MM.1S (cell line): Measurements from ENCODE around the gene DPH2.

ENCODE experiments used
- DNase-seq: peaks from one replicate; pipeline ENCODE4 v3.0.0-alpha.2; 2015
- H2AFZ ChIP-seq: fragments of 300-600 bp; sonication (generic); 2 replicates; pipeline ENCODE4 v1.6.0; 2016; ENCODE audit warnings: antibody characterized with exemption, low read length
- H3F3A ChIP-seq: fragments of 300-600 bp; sonication (generic); 2 replicates; pipeline ENCODE4 v1.6.1; 2016; ENCODE audit warnings: mild to moderate bottlenecking, antibody characterized with exemption, low read length, moderate library complexity, mixed read lengths; ENCODE audit not compliant: insufficient read depth
- H3K27ac ChIP-seq: fragments of 300-600 bp; sonication (generic); 2 replicates; pipeline ENCODE4 v1.5.1; 2016; ENCODE audit warnings: mild to moderate bottlenecking, low read length
- H3K27me3 ChIP-seq: fragments of 300-600 bp; sonication (generic); replicated peaks from 2 replicates; pipeline ENCODE4 v1.6.0; 2016; ENCODE audit warnings: low read length; ENCODE audit not compliant: insufficient read depth
- H3K36me3 ChIP-seq: fragments of 300-600 bp; sonication (generic); replicated peaks from 2 replicates; pipeline ENCODE4 v1.6.1; 2016; ENCODE audit warnings: mild to moderate bottlenecking, low read length, mixed read lengths; ENCODE audit not compliant: insufficient read depth
- H3K4me1 ChIP-seq: fragments of 300-600 bp; sonication (generic); 2 replicates; pipeline ENCODE4 v1.6.1; 2016; ENCODE audit warnings: low read length, mixed read lengths
- H3K4me2 ChIP-seq: fragments of 300-600 bp; sonication (generic); 2 replicates; pipeline ENCODE4 v1.6.0; 2016; ENCODE audit warnings: low read depth, low read length
- H3K4me3 ChIP-seq: fragments of 300-600 bp; sonication (generic); 2 replicates; pipeline ENCODE4 v1.5.1; 2016; ENCODE audit warnings: low read length, mixed read lengths
- H3K79me2 ChIP-seq: fragments of 300-600 bp; sonication (generic); 2 replicates; pipeline ENCODE4 v1.6.1; 2016; ENCODE audit warnings: mixed run types, low read length, mixed read lengths
- H3K9ac ChIP-seq: fragments of 300-600 bp; sonication (generic); 2 replicates; pipeline ENCODE4 v1.6.1; 2016; ENCODE audit warnings: low read length, mixed read lengths
- H3K9me2 ChIP-seq: fragments of 300-600 bp; sonication (generic); replicated peaks from 2 replicates; pipeline ENCODE4 v1.6.1; 2016; ENCODE audit warnings: mild to moderate bottlenecking, low read length, mixed read lengths; ENCODE audit not compliant: insufficient read depth
- H3K9me3 ChIP-seq: fragments of 300-600 bp; sonication (generic); replicated peaks from 2 replicates; pipeline ENCODE4 v1.6.1; 2016; ENCODE audit warnings: mild to moderate bottlenecking, low read length, mixed read lengths; ENCODE audit not compliant: insufficient read depth
- H4K20me1 ChIP-seq: fragments of 300-600 bp; sonication (generic); 2 replicates; pipeline ENCODE4 v1.6.1; 2016; ENCODE audit warnings: mild to moderate bottlenecking, low read length, moderate library complexity, mixed read lengths; ENCODE audit not compliant: insufficient read depth
- EZH2 ChIP-seq: fragments of 300-600 bp; sonication (generic); optimal IDR thresholded peaks from 2 replicates; pipeline ENCODE3; 2017; ENCODE audit warnings: low read depth, mild to moderate bottlenecking, antibody characterized with exemption, low read length, mixed read lengths
- EZH2phosphoT487 ChIP-seq: fragments of 300-600 bp; sonication (generic); IDR thresholded peaks from 2 replicates; pipeline ENCODE4 v1.6.1; 2018; ENCODE audit warnings: antibody characterized with exemption, low read length
- TF ChIP-seq, protein P1 (sequence below): fragments of 300-600 bp; sonication (generic); IDR thresholded peaks from 2 replicates; pipeline ENCODE4 v1.5.1; 2016; ENCODE audit warnings: antibody characterized with exemption, low read length, mixed read lengths

Gene DPH2

DNA sequence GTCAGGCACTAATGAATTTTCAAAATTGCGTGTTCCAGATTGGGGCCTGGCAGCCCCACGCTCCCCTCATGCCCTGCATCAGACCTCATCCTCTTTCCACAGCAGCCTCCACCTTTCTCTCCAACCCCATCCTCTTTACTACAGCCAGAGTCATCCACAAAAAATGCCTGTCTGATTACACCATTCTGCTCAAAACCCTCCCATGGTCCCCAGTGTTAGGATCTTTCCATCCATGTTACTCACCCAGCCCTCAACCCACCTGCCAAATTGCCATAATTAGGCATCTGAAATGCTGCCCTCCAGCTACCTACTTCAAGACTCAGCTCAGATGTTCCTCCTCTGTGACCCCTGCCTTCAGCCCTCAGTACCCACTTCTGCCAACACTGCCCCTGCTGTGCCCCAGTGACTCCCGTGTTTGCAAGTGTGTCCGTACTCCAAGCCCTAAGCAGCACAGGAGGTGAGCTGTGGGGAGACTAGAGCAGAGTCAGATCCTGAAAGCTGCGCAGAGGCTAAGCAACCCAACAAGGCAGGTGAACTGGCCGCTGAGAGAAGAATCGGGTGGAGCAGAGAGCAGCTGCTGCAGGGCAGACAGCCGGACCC lies 36.9 kb upstream of the DPH2 start:
- no peak overlapping the region for H2AFZ ChIP-seq

GRCh38 chr1:43933386-43934100 lies 36.3 kb upstream of the DPH2 start, which contains the start of gene ARTN:
ARTN (plus strand) TSS chr1:43933801; CDS start chr1:43935657, 1,856 bp downstream.
- peaks cover 5% of the 10 kb centered on the region for H3K4me1 ChIP-seq
- no peaks in the 10 kb centered on the region for H3K27me3 ChIP-seq
- no peak within 1 kb of the TSS for H3K27ac ChIP-seq
- no peaks in the 10 kb centered on the region for H3K9me3 ChIP-seq
- H3K9ac ChIP-seq = peak within 1 kb of the TSS; percentile 25; the same call in 1 of the 2 replicates
- DNase-seq = no peak
- H3F3A ChIP-seq = no peaks in the 10 kb centered on the region
- H3K9me2 ChIP-seq = no peaks in the 10 kb centered on the region
- peak within 1 kb of the TSS; percentile 46 for H3K4me2 ChIP-seq
- H3K79me2 ChIP-seq = no peaks in the 10 kb centered on the region
- H3K4me3 ChIP-seq = peak within 1 kb of the TSS; percentile 25
- no peaks in the 10 kb centered on the region for H4K20me1 ChIP-seq
- no peaks in the 10 kb centered on the region for H3K36me3 ChIP-seq
- H2AFZ ChIP-seq = peak within 1 kb of the TSS; percentile 89
- TF ChIP-seq EZH2phosphoT487 (no peak), EZH2 (no peak)
- TF ChIP-seq, protein P1, sequence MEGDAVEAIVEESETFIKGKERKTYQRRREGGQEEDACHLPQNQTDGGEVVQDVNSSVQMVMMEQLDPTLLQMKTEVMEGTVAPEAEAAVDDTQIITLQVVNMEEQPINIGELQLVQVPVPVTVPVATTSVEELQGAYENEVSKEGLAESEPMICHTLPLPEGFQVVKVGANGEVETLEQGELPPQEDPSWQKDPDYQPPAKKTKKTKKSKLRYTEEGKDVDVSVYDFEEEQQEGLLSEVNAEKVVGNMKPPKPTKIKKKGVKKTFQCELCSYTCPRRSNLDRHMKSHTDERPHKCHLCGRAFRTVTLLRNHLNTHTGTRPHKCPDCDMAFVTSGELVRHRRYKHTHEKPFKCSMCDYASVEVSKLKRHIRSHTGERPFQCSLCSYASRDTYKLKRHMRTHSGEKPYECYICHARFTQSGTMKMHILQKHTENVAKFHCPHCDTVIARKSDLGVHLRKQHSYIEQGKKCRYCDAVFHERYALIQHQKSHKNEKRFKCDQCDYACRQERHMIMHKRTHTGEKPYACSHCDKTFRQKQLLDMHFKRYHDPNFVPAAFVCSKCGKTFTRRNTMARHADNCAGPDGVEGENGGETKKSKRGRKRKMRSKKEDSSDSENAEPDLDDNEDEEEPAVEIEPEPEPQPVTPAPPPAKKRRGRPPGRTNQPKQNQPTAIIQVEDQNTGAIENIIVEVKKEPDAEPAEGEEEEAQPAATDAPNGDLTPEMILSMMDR = no peak

More for the DNA sequence above, 36.9 kb upstream of the DPH2 start:
- no peak overlapping the region for H3K27ac ChIP-seq
- H3F3A ChIP-seq = no peaks in the 10 kb centered on the region
- no peak overlapping the region for H3K4me3 ChIP-seq
- H3K79me2 ChIP-seq = no peaks in the 10 kb centered on the region
- H3K9ac ChIP-seq = no peak overlapping the region
- no peak for DNase-seq
- H3K4me2 ChIP-seq = no peak overlapping the region; the same call in 1 of the 2 replicates
- no peaks in the 10 kb centered on the region for H3K27me3 ChIP-seq
- TF ChIP-seq, protein P1 = no peak
- TF ChIP-seq EZH2phosphoT487 (no peak), EZH2 (no peak)
- H3K9me2 ChIP-seq = no peaks in the 10 kb centered on the region
- H3K4me1 ChIP-seq = peaks cover 5% of the 10 kb centered on the region
- no peaks in the 10 kb centered on the region for H3K9me3 ChIP-seq
- H4K20me1 ChIP-seq = no peaks in the 10 kb centered on the region
- no peaks in the 10 kb centered on the region for H3K36me3 ChIP-seq

- no peaks in the 10 kb centered on the region for H4K20me1 ChIP-seq
- no peak for TF ChIP-seq EZH2phosphoT487
- TF ChIP-seq, protein P1 = peak; percentile 83
- TF ChIP-seq EZH2 = no peak
- no peaks in the 10 kb centered on the region for H3K9me2 ChIP-seq
- peaks cover 5% of the 10 kb centered on the region for H3K4me1 ChIP-seq
- no peaks in the 10 kb centered on the region for H3K27me3 ChIP-seq
- H3K4me3 ChIP-seq = peak overlapping the region; percentile 25
- peak overlapping the region; percentile 25; the same call in 1 of the 2 replicates for H3K9ac ChIP-seq
- peak; percentile 72 for DNase-seq
- peak overlapping the region; percentile 89 for H2AFZ ChIP-seq
- peak overlapping the region; percentile 46 for H3K4me2 ChIP-seq
- no peak overlapping the region for H3K27ac ChIP-seq
- H3K9me3 ChIP-seq = no peaks in the 10 kb centered on the region
- no peaks in the 10 kb centered on the region for H3F3A ChIP-seq
- no peaks in the 10 kb centered on the region for H3K36me3 ChIP-seq
- no peaks in the 10 kb centered on the region for H3K79me2 ChIP-seq
Observed at GRCh38 chr1:43934101-43934985, 35.5 kb upstream of the DPH2 start.
